Fibroblast of lung (primary cell): ENCODE data around the gene RGS7. TPM values are rescaled to one million over a fixed set of nuclear protein-coding genes. Genes with fewer than 3 reads are reported as not detected.

ENCODE experiments used
- DNase-seq, 2 donors: peaks; one replicate each; pipeline versions ENCODE4 v3.0.0 to v3.0.0-alpha.2; 2010; ENCODE audit warnings: low read depth in 2 of 2
- H2AFZ ChIP-seq: 2 replicates; pipeline ENCODE4 v1.5.1; 2012; ENCODE audit warnings: low read length, control low read depth, inconsistent platforms
- H3K27ac ChIP-seq: 2 replicates; pipeline ENCODE4 v1.5.1; 2011; ENCODE audit warnings: low read length, control low read depth; ENCODE audit not compliant: insufficient read depth
- H3K27me3 ChIP-seq: 2 replicates; pipeline ENCODE4 v1.5.1; 2011; ENCODE audit warnings: mild to moderate bottlenecking, low read length; ENCODE audit not compliant: control insufficient read depth, insufficient read depth
- H3K36me3 ChIP-seq: 2 replicates; pipeline ENCODE4 v1.5.1; 2011; ENCODE audit warnings: low read length; ENCODE audit not compliant: control insufficient read depth, insufficient read depth
- H3K4me1 ChIP-seq: 2 replicates; pipeline ENCODE4 v1.5.1; 2011; ENCODE audit warnings: low read length; ENCODE audit not compliant: control insufficient read depth, insufficient read depth; ENCODE audit errors: extremely low read depth
- H3K4me2 ChIP-seq: 2 replicates; pipeline ENCODE4 v1.5.1; 2011; ENCODE audit warnings: low read length, control low read depth; ENCODE audit not compliant: insufficient read depth; ENCODE audit errors: extremely low read depth
- H3K4me3 ChIP-seq, 4 experiments: fragments of 200-600 bp in 1 of 4; sonication (generic) in 1 of 4; replicated peaks in 1 of 4; 2 replicates each; pipeline ENCODE4 v1.5.1; 2011 to 2016; ENCODE audit warnings: low read length in 4 of 4, low read depth in 3 of 4, mild to moderate bottlenecking in 3 of 4, control low read depth in 2 of 4, inconsistent platforms in 1 of 4, mixed read lengths in 1 of 4; ENCODE audit not compliant: insufficient read depth in 1 of 4; ENCODE audit errors: control extremely low read depth in 1 of 4
- H3K79me2 ChIP-seq: 2 replicates; pipeline ENCODE4 v1.5.1; 2012; ENCODE audit warnings: mild to moderate bottlenecking, low read length, inconsistent platforms; ENCODE audit not compliant: control insufficient read depth, insufficient read depth
- H3K9ac ChIP-seq: 2 replicates; pipeline ENCODE4 v1.5.1; 2011; ENCODE audit warnings: mild to moderate bottlenecking, low read length, control low read depth; ENCODE audit not compliant: insufficient read depth
- H3K9me3 ChIP-seq: 2 replicates; pipeline ENCODE4 v1.5.1; 2012; ENCODE audit warnings: low read depth, low read length; ENCODE audit not compliant: control insufficient read depth, insufficient read depth
- H4K20me1 ChIP-seq: 2 replicates; pipeline ENCODE4 v1.5.1; 2011; ENCODE audit warnings: low read length; ENCODE audit not compliant: control insufficient read depth, insufficient read depth; ENCODE audit errors: extremely low read depth
- CTCF ChIP-seq, 2 donors: IDR thresholded peaks in 1 of 2; conservative IDR thresholded peaks in 1 of 2; 1 replicate in 1 of 2; 2 replicates in 1 of 2; pipeline ENCODE4 v1.5.1; 2011 to 2012; ENCODE audit warnings: low read length in 2 of 2, control low read depth in 1 of 2, inconsistent platforms in 1 of 2, low read depth in 1 of 2, mild to moderate bottlenecking in 1 of 2
- EZH2 ChIP-seq: IDR thresholded peaks from 2 replicates; pipeline ENCODE4 v1.5.1; 2012; ENCODE audit warnings: low read length, control low read depth, mild to moderate bottlenecking; ENCODE audit errors: missing control alignments
- polyA minus RNA-seq: library from RNA; depleted of rRNA, polyadenylated mRNA; stranded (reverse); fragments of >200 nt; gene quantifications from 2 replicates; pipeline ENCODE4 v1.2.3, GENCODE V29; 2011; ENCODE audit warnings: low replicate concordance
- polyA plus RNA-seq, 2 donors: library from polyadenylated mRNA; depleted of rRNA in 1 of 2; stranded (reverse) in 1 of 2; unstranded in 1 of 2; fragments of >200 nt; gene quantifications; 2 replicates each; pipeline ENCODE4 v1.2.1, GENCODE V29; 2011 to 2012; ENCODE audit warnings: missing spikeins in 1 of 2
- total RNA-seq: library from RNA; depleted of rRNA; stranded (reverse); fragments of >200 nt; gene quantifications from 2 replicates; pipeline ENCODE4 v1.2.1, GENCODE V29; 2014

The RGS7 gene
- total RNA-seq (0.51 and 3.6 TPM in 2 replicates), polyA plus RNA-seq (4.2 and 6.7 TPM in 2 replicates), polyA minus RNA-seq (1.0 TPM in 1 of 2 replicates, not detected in the other)
- 2.2 and 3.7 TPM in 2 replicates for polyA plus RNA-seq (2012)

GRCh38 chr1:241356519-241357365, at the start of gene RGS7:
RGS7 (minus strand) TSS chr1:241357205.
- DNase-seq = peak; percentile 56 to 61
- TF ChIP-seq EZH2 (no peak), CTCF (conservative IDR thresholded peaks at IDR 0.05 in 1 of 2, IDR thresholded peaks at IDR 0.05 in 1 of 2; ENCODE audit: low read depth in 1 of 2, low read length in 2 of 2) (no peak)

DNA sequence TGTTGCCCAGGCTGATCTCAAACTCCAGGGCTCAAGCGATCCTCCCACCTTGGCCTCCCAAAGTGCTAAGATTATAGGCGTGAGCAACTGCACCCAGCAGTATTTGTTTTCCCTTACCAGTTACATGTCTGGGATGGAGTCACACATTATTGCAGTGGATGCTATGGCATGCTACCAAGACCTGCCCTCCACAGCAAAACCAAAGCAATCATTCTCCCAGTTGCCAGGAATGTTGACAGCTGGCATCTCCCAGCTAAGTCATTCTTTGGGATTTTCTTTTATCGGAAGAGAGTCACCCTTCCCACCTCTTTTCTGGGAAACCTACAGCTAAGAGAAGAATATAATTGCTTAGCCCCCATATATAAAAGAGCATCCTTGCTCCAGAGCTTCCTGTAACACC, 49.4 kb upstream of the RGS7 start:
- no peak overlapping the region for H3K9ac ChIP-seq
- DNase-seq = no peak
- H3K4me3 ChIP-seq = no peak overlapping the region
- H3K9me3 ChIP-seq = no peaks in the 10 kb centered on the region
- no peaks in the 10 kb centered on the region for H4K20me1 ChIP-seq
- no peak overlapping the region for H2AFZ ChIP-seq
- H3K27me3 ChIP-seq = no peaks in the 10 kb centered on the region
- TF ChIP-seq CTCF (conservative IDR thresholded peaks at IDR 0.05 in 1 of 2, IDR thresholded peaks at IDR 0.05 in 1 of 2; ENCODE audit: low read depth in 1 of 2, low read length in 2 of 2) = no peak
- peaks cover 5% of the 10 kb centered on the region for H3K4me1 ChIP-seq
- no peak overlapping the region for H3K4me2 ChIP-seq
- H3K36me3 ChIP-seq = no peaks in the 10 kb centered on the region
- H3K27ac ChIP-seq = no peak overlapping the region
- H3K79me2 ChIP-seq = no peaks in the 10 kb centered on the region

More at GRCh38 chr1:241356519-241357365, at the start of gene RGS7:
- Histone ChIP-seq H4K20me1 (no peaks in the 10 kb centered on the region), H3K9ac (peak within 1 kb of the TSS; percentile 49), H3K4me1 (no peaks in the 10 kb centered on the region), H3K4me2 (peak within 1 kb of the TSS; percentile 83), H3K27me3 (no peaks in the 10 kb centered on the region), H3K4me3 (peak within 1 kb of the TSS; percentile 53 to 71 (median 64)), H3K79me2 (no peaks in the 10 kb centered on the region), H2AFZ (peak within 1 kb of the TSS; percentile 54), H3K9me3 (no peaks in the 10 kb centered on the region), H3K36me3 (no peaks in the 10 kb centered on the region), H3K27ac (no peak within 1 kb of the TSS)

DNA sequence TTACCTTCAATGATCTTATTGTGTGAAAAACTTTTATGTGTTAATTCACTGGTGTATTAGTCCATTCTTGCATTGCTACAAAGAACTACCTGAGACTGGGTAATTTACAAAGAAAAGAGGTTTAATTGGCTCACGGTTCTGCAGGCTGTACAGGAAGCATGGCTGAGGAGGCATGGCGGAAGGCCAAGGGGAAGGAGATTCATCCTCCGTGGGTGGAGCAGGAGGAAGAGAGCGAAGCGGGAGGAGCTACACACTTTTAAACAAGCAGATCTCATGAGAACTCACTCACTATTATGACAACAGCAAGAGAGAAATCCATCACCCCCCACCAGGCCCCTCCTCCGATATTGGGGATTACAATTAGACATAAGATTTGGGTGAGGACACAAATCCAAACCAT, 44.2 kb upstream of the RGS7 start:
- Histone ChIP-seq H3K36me3 (no peaks in the 10 kb centered on the region), H3K4me2 (no peak overlapping the region), H2AFZ (no peak overlapping the region), H3K79me2 (no peaks in the 10 kb centered on the region), H3K27me3 (no peaks in the 10 kb centered on the region), H3K9me3 (no peaks in the 10 kb centered on the region), H3K27ac (no peak overlapping the region), H3K9ac (no peak overlapping the region), H4K20me1 (no peaks in the 10 kb centered on the region), H3K4me1 (no peaks in the 10 kb centered on the region), H3K4me3 (no peak overlapping the region)
- TF ChIP-seq CTCF (conservative IDR thresholded peaks at IDR 0.05 in 1 of 2, IDR thresholded peaks at IDR 0.05 in 1 of 2; ENCODE audit: low read depth in 1 of 2, low read length in 2 of 2) (no peak), EZH2 (no peak)
- no peak for DNase-seq
